GM18502 (cell line): Measurements from ENCODE around the gene MNX1.

Experiments used
- ATAC-seq: cut with Tn5 transposase; IDR thresholded peaks from one replicate; pipeline ENCODE4 v1.9.1; 2021; ENCODE audit warnings: mild to moderate bottlenecking; ENCODE audit not compliant: unreplicated experiment, poor library complexity

MNX1 gene

GRCh38 chr7:157017149-157017548 is 6.7 kb upstream of the MNX1 start:
- ATAC-seq: no peak

- peak; percentile 80 for ATAC-seq
Observed at GRCh38 chr7:157016352-157017041, 6.0 kb upstream of the MNX1 start.

GRCh38 chr7:157016024-157016351 is 5.5 kb upstream of the MNX1 start:
- peak; percentile 8 for ATAC-seq

GRCh38 chr7:157014635-157015555 is 4.4 kb upstream of the MNX1 start:
- ATAC-seq: no peak

- no peak for ATAC-seq
Observed at GRCh38 chr7:157013602-157014549, 3.4 kb upstream of the MNX1 start.

GRCh38 chr7:157013101-157013500 is 2.6 kb upstream of the MNX1 start:
- ATAC-seq: no peak

- no peak for ATAC-seq
Observed at GRCh38 chr7:157012113-157012547, 1.7 kb upstream of the MNX1 start.

- no peak for ATAC-seq
Observed at GRCh38 chr7:157011333-157012112, 1.1 kb upstream of the MNX1 start.

GRCh38 chr7:157009778-157010587 is 480 bp downstream of the MNX1 start:
- ATAC-seq: peak; percentile 47

- peak; percentile 19 for ATAC-seq
Observed at GRCh38 chr7:157009170-157009777, 1.2 kb downstream of the MNX1 start.

- ATAC-seq: no peak
Observed at GRCh38 chr7:157008206-157009169, 2.0 kb downstream of the MNX1 start.

- ATAC-seq: no peak
Observed at GRCh38 chr7:157007470-157008066, 2.9 kb downstream of the MNX1 start.

GRCh38 chr7:157006829-157007469 is 3.5 kb downstream of the MNX1 start:
- ATAC-seq: no peak

GRCh38 chr7:157006205-157006747 is 4.2 kb downstream of the MNX1 start:
- no peak for ATAC-seq

GRCh38 chr7:157005456-157006204 is 4.8 kb downstream of the MNX1 start:
- ATAC-seq: no peak
